HG02852 (cell line): Measurements from ENCODE around the gene MRM1.

Source experiments
- ATAC-seq: cut with Tn5 transposase; IDR thresholded peaks from one replicate; pipeline ENCODE4 v1.9.1; 2021; ENCODE audit warnings: mild to moderate bottlenecking, moderate library complexity; ENCODE audit not compliant: unreplicated experiment

Gene MRM1

GRCh38 chr17:36629970-36630502 lies 28.7 kb downstream of the MRM1 start:
- no peak for ATAC-seq

- no peak for ATAC-seq
Measured at GRCh38 chr17:36631022-36631421, 29.6 kb downstream of the MRM1 start.

- no peak for ATAC-seq
Measured at GRCh38 chr17:36632916-36633771, 31.8 kb downstream of the MRM1 start.

- ATAC-seq = no peak
Measured at GRCh38 chr17:36640346-36640745, 39.0 kb downstream of the MRM1 start.

- no peak for ATAC-seq
Measured at GRCh38 chr17:36640836-36641235, 39.5 kb downstream of the MRM1 start.

GRCh38 chr17:36641331-36641876 lies 40.0 kb downstream of the MRM1 start:
- ATAC-seq = no peak

- ATAC-seq = no peak
Measured at GRCh38 chr17:36641877-36642845, 40.8 kb downstream of the MRM1 start.

- ATAC-seq = no peak
Measured at GRCh38 chr17:36643086-36643685, 41.8 kb downstream of the MRM1 start.

GRCh38 chr17:36645422-36645821 lies 44.0 kb downstream of the MRM1 start:
- no peak for ATAC-seq

GRCh38 chr17:36647636-36648035 lies 46.3 kb downstream of the MRM1 start:
- ATAC-seq = no peak

- no peak for ATAC-seq
Measured at GRCh38 chr17:36650096-36650775, 48.9 kb downstream of the MRM1 start.

GRCh38 chr17:36653374-36653773 lies 52.0 kb downstream of the MRM1 start:
- no peak for ATAC-seq

GRCh38 chr17:36653856-36654255 lies 52.5 kb downstream of the MRM1 start:
- ATAC-seq = no peak

- ATAC-seq = no peak
Measured at GRCh38 chr17:36655726-36656125, 54.3 kb downstream of the MRM1 start.

GRCh38 chr17:36657390-36657762 lies 56.0 kb downstream of the MRM1 start:
- no peak for ATAC-seq

- no peak for ATAC-seq
Measured at GRCh38 chr17:36657763-36658490, 56.5 kb downstream of the MRM1 start.
